ENCODE measurements around the gene DHRS3. TPM values are rescaled to one million over a fixed set of nuclear protein-coding genes. Genes with fewer than 3 reads are reported as not detected.
"Not testable (repeated sequence)": the region's sequence is repeated elsewhere in the genome, so short reads cannot be mapped to it uniquely, and the experiment has no call there.

The DHRS3 gene
- total RNA-seq: 7.3 TPM

GRCh38 chr1:12617901-12618660 is at the start of gene DHRS3:
DHRS3 (minus strand) TSS chr1:12618210; CDS start chr1:12617348, 862 bp downstream.
- DNase-seq (ENCODE audit: low read depth in 2 of 3, low spot score in 2 of 3): peak; percentile 47 to 53 (median 52)

GRCh38 chr1:12666141-12666735 is 48.2 kb upstream of the DHRS3 start:
- no peak for DNase-seq (ENCODE audit: low read depth in 2 of 3, low spot score in 2 of 3)

- DNase-seq (ENCODE audit: low read depth in 2 of 3, low spot score in 2 of 3): no peak
Measured at GRCh38 chr1:12665511-12665910, 47.5 kb upstream of the DHRS3 start.

- DNase-seq (ENCODE audit: low read depth in 2 of 3, low spot score in 2 of 3): no peak
Measured at GRCh38 chr1:12662556-12662955, 44.5 kb upstream of the DHRS3 start.

GRCh38 chr1:12661606-12662219 is 43.7 kb upstream of the DHRS3 start:
- DNase-seq (ENCODE audit: low read depth in 2 of 3, low spot score in 2 of 3): no peak

GRCh38 chr1:12658531-12659453 is 40.8 kb upstream of the DHRS3 start:
- peak; percentile 59 to 73 (median 63) for DNase-seq (ENCODE audit: low read depth in 2 of 3, low spot score in 2 of 3)

- DNase-seq (ENCODE audit: low read depth in 2 of 3, low spot score in 2 of 3): not testable (repeated sequence)
Measured at GRCh38 chr1:12657885-12658512, 40.0 kb upstream of the DHRS3 start.

GRCh38 chr1:12657060-12657884 is 39.3 kb upstream of the DHRS3 start:
- no peak for DNase-seq (ENCODE audit: low read depth in 2 of 3, low spot score in 2 of 3)

- no peak for DNase-seq (ENCODE audit: low read depth in 2 of 3, low spot score in 2 of 3)
Measured at GRCh38 chr1:12656575-12656974, 38.6 kb upstream of the DHRS3 start.

- DNase-seq (ENCODE audit: low read depth in 2 of 3, low spot score in 2 of 3): no peak
Measured at GRCh38 chr1:12654657-12655056, 36.6 kb upstream of the DHRS3 start.

GRCh38 chr1:12654004-12654567 is 36.1 kb upstream of the DHRS3 start:
- DNase-seq (ENCODE audit: low read depth in 2 of 3, low spot score in 2 of 3): no peak

GRCh38 chr1:12649971-12650421 is 32.0 kb upstream of the DHRS3 start:
- no peak for DNase-seq (ENCODE audit: low read depth in 2 of 3, low spot score in 2 of 3)

GRCh38 chr1:12648741-12649140 is 30.7 kb upstream of the DHRS3 start:
- DNase-seq (ENCODE audit: low read depth in 2 of 3, low spot score in 2 of 3): no peak

- not testable (repeated sequence) for DNase-seq (ENCODE audit: low read depth in 2 of 3, low spot score in 2 of 3)
Measured at GRCh38 chr1:12645401-12645800, 27.4 kb upstream of the DHRS3 start.

GRCh38 chr1:12644829-12645228 is 26.8 kb upstream of the DHRS3 start:
- DNase-seq (ENCODE audit: low read depth in 2 of 3, low spot score in 2 of 3): no peak

- no peak for DNase-seq (ENCODE audit: low read depth in 2 of 3, low spot score in 2 of 3)
Measured at GRCh38 chr1:12644237-12644636, 26.2 kb upstream of the DHRS3 start.

GRCh38 chr1:12643785-12644184 is 25.8 kb upstream of the DHRS3 start, which contains the start of gene AADACL4:
AADACL4 (plus strand) TSS chr1:12644085; CDS start chr1:12644547, 462 bp downstream.
- DNase-seq (ENCODE audit: low read depth in 2 of 3, low spot score in 2 of 3): no peak

GRCh38 chr1:12643079-12643478 is 25.1 kb upstream of the DHRS3 start:
- no peak for DNase-seq (ENCODE audit: low read depth in 2 of 3, low spot score in 2 of 3)

- DNase-seq (ENCODE audit: low read depth in 2 of 3, low spot score in 2 of 3): no peak
Measured at GRCh38 chr1:12640958-12641272, 22.9 kb upstream of the DHRS3 start.
